Stomach smooth muscle (tissue), 2 donors: ENCODE data around the gene FKBP2.

Experiments used
- H3K27ac ChIP-seq: one replicate; pipeline ENCODE4 v1.7.0; 2013; ENCODE audit warnings: mild to moderate bottlenecking, low read length, inconsistent platforms
- H3K27me3 ChIP-seq, 2 donors: one replicate each; pipeline ENCODE4 v1.7.0; 2013; ENCODE audit warnings: low read length in 2 of 2; ENCODE audit not compliant: insufficient read depth in 2 of 2, control insufficient read depth in 1 of 2
- H3K36me3 ChIP-seq, 2 donors: one replicate each; pipeline ENCODE4 v1.7.0; 2013; ENCODE audit warnings: low read length in 2 of 2; ENCODE audit not compliant: control insufficient read depth in 2 of 2, insufficient read depth in 2 of 2
- H3K4me1 ChIP-seq: one replicate; pipeline ENCODE4 v1.7.0; 2013; ENCODE audit warnings: low read length; ENCODE audit not compliant: control insufficient read depth, insufficient read depth
- H3K4me3 ChIP-seq, 2 donors: one replicate each; pipeline ENCODE4 v1.7.0; 2013; ENCODE audit warnings: low read length in 2 of 2
- H3K9ac ChIP-seq, 2 donors: one replicate each; pipeline ENCODE4 v1.7.0; 2013; ENCODE audit warnings: low read length in 2 of 2, mild to moderate bottlenecking in 1 of 2
- H3K9me3 ChIP-seq, 2 donors: one replicate each; pipeline ENCODE4 v1.7.0; 2013; ENCODE audit warnings: low read length in 2 of 2; ENCODE audit not compliant: control insufficient read depth in 2 of 2
- donor health status: healthy.
- donor health status: Pancreatic carcinoma.

Gene FKBP2

GRCh38 chr11:64265176-64266160 is 24.6 kb downstream of the FKBP2 start:
- Histone ChIP-seq H3K27me3 (no peaks in the 10 kb centered on the region), H3K36me3 (peaks cover 12 to 27% of the 10 kb centered on the region in 2 donors), H3K4me1 (peaks cover 24% of the 10 kb centered on the region), H3K9me3 (no peaks in the 10 kb centered on the region), H3K27ac (no peak overlapping the region), H3K9ac (no peak overlapping the region), H3K4me3 (no peak overlapping the region)

DNA sequence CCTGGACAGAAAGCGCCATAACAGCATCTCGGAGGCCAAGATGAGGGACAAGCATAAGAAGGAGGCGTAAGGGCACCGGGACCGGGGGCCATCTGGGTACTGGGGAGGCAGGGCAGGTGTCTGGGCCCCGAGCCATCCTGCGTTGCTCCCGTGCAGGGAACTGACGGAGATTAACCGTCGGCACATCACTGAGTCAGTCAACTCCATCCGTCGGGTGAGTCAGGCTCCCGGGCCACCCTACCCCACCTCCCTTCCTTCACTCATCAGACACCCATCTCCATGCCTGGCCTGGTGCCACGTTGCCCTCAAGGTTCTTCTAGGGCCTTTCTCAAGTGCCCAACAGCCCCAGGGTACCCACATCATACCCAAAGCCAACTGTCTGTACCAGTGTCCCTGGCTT is 25.4 kb downstream of the FKBP2 start:
- no peak overlapping the region for H3K27ac ChIP-seq
- H3K4me3 ChIP-seq, result no peak overlapping the region
- H3K27me3 ChIP-seq, result no peaks in the 10 kb centered on the region
- H3K9me3 ChIP-seq, result no peaks in the 10 kb centered on the region
- peaks cover 26% of the 10 kb centered on the region for H3K4me1 ChIP-seq
- no peak overlapping the region for H3K9ac ChIP-seq
- peaks cover 12 to 25% of the 10 kb centered on the region in 2 donors for H3K36me3 ChIP-seq

DNA sequence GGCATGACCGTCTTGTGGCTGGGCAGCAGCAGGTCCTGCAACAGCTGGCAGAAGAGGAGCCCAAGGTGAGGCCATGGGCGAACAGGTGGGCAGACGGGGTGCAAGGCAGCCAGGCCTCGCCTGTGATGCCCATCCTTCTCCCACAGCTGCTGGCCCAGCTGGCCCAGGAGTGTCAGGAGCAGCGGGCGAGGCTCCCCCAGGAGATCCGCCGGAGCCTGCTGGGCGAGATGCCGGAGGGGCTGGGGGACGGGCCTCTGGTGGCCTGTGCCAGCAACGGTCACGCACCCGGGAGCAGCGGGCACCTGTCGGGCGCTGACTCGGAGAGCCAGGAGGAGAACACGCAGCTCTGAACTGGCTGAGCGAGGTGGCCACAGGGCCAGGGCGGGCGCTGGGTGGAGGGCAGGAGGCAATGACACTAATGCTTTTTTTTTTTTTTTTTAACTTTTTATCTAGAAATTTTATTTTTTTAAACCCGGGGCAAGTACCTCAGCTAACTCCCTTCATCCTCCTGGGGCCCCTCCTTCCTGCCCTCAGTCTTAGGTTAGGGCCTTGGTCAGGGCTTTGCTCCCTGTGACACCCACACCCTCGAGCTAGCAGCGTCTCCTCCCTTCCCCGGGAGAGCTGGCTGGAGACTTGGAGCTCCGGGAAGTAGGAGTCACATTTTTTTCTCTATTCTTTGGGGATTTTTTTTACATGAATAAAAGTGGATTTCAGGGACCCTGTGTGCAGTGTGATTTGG is 26.5 kb downstream of the FKBP2 start:
- H3K36me3 ChIP-seq, result peaks cover 9 to 20% of the 10 kb centered on the region in 2 donors
- H3K9ac ChIP-seq, result no peak overlapping the region
- H3K4me1 ChIP-seq, result peaks cover 35% of the 10 kb centered on the region
- H3K4me3 ChIP-seq, result no peak overlapping the region
- no peaks in the 10 kb centered on the region for H3K27me3 ChIP-seq
- H3K27ac ChIP-seq, result peak overlapping the region; percentile 96
- H3K9me3 ChIP-seq, result no peaks in the 10 kb centered on the region

- Histone ChIP-seq H3K4me1 (peaks cover 35% of the 10 kb centered on the region), H3K4me3 (peak overlapping the region; percentile 72 to 94), H3K27me3 (no peaks in the 10 kb centered on the region), H3K36me3 (peaks cover 0 to 17% of the 10 kb centered on the region in 2 donors), H3K27ac (peak overlapping the region; percentile 96), H3K9ac (peak overlapping the region; percentile 78 to 86), H3K9me3 (no peaks in the 10 kb centered on the region)
Measured at GRCh38 chr11:64268025-64268892, 27.4 kb downstream of the FKBP2 start.

- Histone ChIP-seq H3K9ac (peak overlapping the region; percentile 78 to 86), H3K36me3 (peaks cover 0 to 14% of the 10 kb centered on the region in 2 donors), H3K4me1 (peaks cover 35% of the 10 kb centered on the region), H3K27me3 (no peaks in the 10 kb centered on the region), H3K9me3 (no peaks in the 10 kb centered on the region), H3K4me3 (peak overlapping the region; percentile 72 to 94), H3K27ac (peak overlapping the region; percentile 96)
Measured at GRCh38 chr11:64268893-64269539, 28.1 kb downstream of the FKBP2 start.

DNA sequence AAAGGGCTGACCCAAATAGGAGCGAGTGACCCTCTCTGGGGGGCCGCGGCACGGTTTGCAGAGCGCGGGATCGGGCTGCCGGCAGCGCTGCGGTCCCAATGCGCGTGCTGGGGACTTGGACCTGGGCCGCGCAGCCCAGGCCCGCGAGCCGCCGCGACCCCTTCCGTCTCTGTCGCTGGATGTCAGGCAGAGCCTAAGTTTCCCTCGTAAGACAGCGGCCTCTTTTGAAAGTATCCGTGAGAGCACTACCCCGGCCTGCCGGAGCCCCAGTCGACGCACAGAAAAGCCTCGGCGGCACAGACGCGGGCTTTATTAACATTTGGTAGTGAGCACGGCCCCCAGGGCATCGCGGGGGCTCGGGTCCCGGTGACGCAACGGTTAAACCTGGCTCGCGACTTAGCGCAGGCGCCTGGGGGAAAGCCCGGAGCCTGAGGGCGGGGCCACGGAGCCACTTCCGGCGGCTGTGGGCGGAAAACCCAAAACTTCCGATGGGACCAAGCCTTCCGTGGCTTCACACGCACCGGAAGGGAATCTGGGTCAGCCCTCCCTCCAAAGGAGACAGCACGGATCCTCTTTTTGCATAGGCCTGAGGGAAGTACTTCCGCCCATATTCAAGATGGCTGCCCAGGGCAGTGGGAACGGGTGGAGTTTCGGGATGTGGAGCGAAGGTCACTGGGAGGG is 28.8 kb downstream of the FKBP2 start:
- Histone ChIP-seq H3K9ac (peak overlapping the region; percentile 93 to 96), H3K9me3 (no peaks in the 10 kb centered on the region), H3K27ac (peak overlapping the region; percentile 96), H3K4me3 (peak overlapping the region; percentile 94 to 99), H3K4me1 (peaks cover 35% of the 10 kb centered on the region), H3K27me3 (no peaks in the 10 kb centered on the region), H3K36me3 (peaks cover 0 to 9% of the 10 kb centered on the region in 2 donors)

GRCh38 chr11:64275031-64275800 is 34.3 kb downstream of the FKBP2 start:
- no peak overlapping the region for H3K9ac ChIP-seq
- no peak overlapping the region for H3K4me3 ChIP-seq
- H3K27ac ChIP-seq, result no peak overlapping the region
- peaks cover 13% of the 10 kb centered on the region for H3K4me1 ChIP-seq
- peaks cover 11 to 17% of the 10 kb centered on the region in 2 donors for H3K36me3 ChIP-seq
- no peaks in the 10 kb centered on the region for H3K9me3 ChIP-seq
- no peaks in the 10 kb centered on the region for H3K27me3 ChIP-seq

DNA sequence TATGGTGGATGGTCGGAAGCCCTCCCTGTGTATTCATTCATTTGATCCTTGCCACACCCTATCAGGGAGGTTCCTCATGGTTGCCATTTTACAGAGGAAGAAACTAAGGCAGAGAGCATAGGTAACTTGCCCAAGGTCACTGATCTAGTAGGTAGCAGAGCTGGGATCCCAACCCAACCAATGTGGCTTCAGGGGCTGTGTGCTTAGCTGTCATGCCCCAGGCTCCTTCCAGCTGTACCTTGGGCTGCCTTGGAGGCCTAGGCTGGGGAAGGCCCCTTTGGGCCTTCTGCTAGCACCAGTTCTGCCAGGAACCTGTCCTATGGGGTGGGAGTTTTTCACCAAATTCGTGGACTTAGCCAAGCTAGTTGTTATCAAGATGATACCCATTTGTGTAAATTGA is 34.9 kb downstream of the FKBP2 start:
- Histone ChIP-seq H3K4me1 (peaks cover 8% of the 10 kb centered on the region), H3K4me3 (no peak overlapping the region), H3K9me3 (no peaks in the 10 kb centered on the region), H3K9ac (no peak overlapping the region), H3K27me3 (no peaks in the 10 kb centered on the region), H3K27ac (no peak overlapping the region), H3K36me3 (peaks cover 11 to 17% of the 10 kb centered on the region in 2 donors)
